ENCODE results near the gene C2orf72. TPM values are rescaled to one million over a fixed set of nuclear protein-coding genes. Genes with fewer than 3 reads are reported as not detected.

C2orf72 gene
- total RNA-seq, 1 donor from 2014 or later = 32.4 TPM

- no peak for DNase-seq
Observed at GRCh38 chr2:231069379-231070054, 32.2 kb downstream of the C2orf72 start.

DNA sequence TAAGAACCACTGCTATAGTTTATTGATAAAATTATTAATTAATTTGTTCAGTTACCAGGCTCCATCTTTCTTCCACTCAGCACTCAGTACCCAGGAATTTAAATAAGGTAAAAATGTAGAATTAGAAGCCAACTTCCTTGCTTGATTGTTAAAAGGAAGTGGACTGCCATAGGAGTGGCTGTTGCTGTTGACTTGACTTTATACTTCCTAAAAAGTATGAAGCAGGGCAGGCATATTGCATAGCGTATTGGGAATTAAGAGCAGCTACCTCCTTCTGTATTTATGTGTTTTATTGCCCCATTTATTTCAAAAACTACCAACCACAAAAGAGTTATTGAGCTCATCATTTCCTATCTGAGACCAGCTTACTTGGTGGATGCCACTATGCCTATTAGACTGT lies 47.2 kb downstream of the C2orf72 start:
- DNase-seq = no peak

DNA sequence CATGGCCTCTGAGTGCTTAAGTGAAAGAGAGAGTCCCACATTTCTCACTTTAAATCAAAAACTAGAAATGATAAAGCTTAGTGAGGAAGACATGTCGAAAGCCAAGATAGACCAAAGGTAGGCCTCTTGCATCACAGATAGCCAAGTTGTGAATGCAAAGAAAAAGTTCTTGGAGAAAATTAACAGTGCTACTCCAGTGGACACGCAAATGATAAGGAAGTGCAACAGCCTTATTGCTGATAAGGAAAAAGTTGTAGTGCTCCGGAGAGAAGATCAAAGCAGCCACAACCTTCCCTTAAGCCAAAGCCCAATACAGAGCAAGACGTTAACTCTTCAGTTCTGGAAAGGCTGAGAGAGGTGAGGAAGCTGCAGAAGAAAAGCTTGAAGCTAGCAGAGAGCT lies 51.4 kb downstream of the C2orf72 start:
- no peak for DNase-seq

GRCh38 chr2:231093933-231094332 lies 56.6 kb downstream of the C2orf72 start:
- no peak for DNase-seq

- no peak for DNase-seq
Observed at GRCh38 chr2:231094736-231095346, 57.5 kb downstream of the C2orf72 start.

Other genes starting within 250 kb of the C2orf72 start
- gene ITM2C, start 172.6 kb upstream of the C2orf72 start, total RNA-seq = 112 TPM
- not detected for gene GPR55, start 112.3 kb upstream of the C2orf72 start, total RNA-seq
- gene SPATA3, start 41.4 kb upstream of the C2orf72 start, total RNA-seq = not detected
- gene PSMD1, start 19.3 kb downstream of the C2orf72 start, total RNA-seq = 111 TPM
- 0.62 TPM for gene HTR2B, start 87.5 kb downstream of the C2orf72 start, total RNA-seq
- gene ARMC9, start 161.1 kb downstream of the C2orf72 start, total RNA-seq = 16.1 TPM